Urinary bladder (tissue), 4 donors: ENCODE measurements around the gene SLC6A19. TPM values are rescaled to one million over a fixed set of nuclear protein-coding genes. Genes with fewer than 3 reads are reported as not detected.

Experiments used
- DNase-seq: peaks from one replicate; pipeline ENCODE4 v3.0.0-alpha.2; 2015; ENCODE audit errors: extremely low spot score
- H3K27ac ChIP-seq: one replicate; pipeline ENCODE4 v1.5.1; 2013; ENCODE audit warnings: low read depth, mild to moderate bottlenecking, moderate library complexity
- H3K36me3 ChIP-seq: one replicate; pipeline ENCODE4 v1.6.1; 2013; ENCODE audit warnings: mild to moderate bottlenecking, moderate library complexity; ENCODE audit not compliant: insufficient read depth
- H3K4me1 ChIP-seq: one replicate; pipeline ENCODE4 v1.6.1; 2013; ENCODE audit warnings: mild to moderate bottlenecking, moderate library complexity; ENCODE audit not compliant: insufficient read depth
- H3K4me3 ChIP-seq: one replicate; pipeline ENCODE4 v1.5.1; 2013; ENCODE audit warnings: low read depth, low read length
- WGBS: extraction: QIAGEN DNeasy Blood & Tissue Kit; methylation state at CpG from one replicate; pipeline ENCODE4 v1.1.7; 2013; 5-methylcytosine and 5-hydroxymethylcytosine counted together
- polyA plus RNA-seq: library from polyadenylated mRNA; stranded (reverse); fragments of 200-250 nt; gene quantifications from one replicate; pipeline ENCODE4 v1.2.3, GENCODE V29; 2013
- total RNA-seq: library from RNA; depleted of rRNA; stranded (reverse); fragments of >200 nt; gene quantifications from one replicate; pipeline ENCODE4 v1.2.3, GENCODE V29; 2014
- donor health status: healthy with polysubstance abuse.
- donor health status: healthy.

SLC6A19 gene
- total and polyA plus RNA-seq, 2 donors = not detected

DNA sequence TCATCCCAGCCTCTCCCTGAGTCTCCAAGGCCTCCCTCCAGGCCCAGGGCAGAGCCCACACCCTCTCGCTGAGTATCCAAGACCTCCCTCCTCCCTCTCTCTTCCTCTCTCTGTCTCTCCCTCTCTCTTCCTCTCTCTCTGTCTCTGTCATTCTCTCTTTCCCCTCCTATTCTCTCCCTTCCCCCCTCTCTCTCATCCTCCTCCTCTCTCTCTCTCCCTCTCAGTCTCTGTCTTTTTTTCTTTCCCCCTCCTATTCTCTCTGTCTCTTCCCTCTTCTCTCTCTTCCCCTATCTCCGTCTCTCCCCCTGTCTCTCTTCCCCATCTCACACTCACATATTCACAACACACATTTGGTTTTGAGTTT lies 8.1 kb downstream of the SLC6A19 start:
- WGBS = 66% methylated on average over 2 of the region's 2 CpGs
- no peaks in the 10 kb centered on the region for H3K4me1 ChIP-seq
- H3K36me3 ChIP-seq = no peaks in the 10 kb centered on the region
- no peak for DNase-seq
- H3K27ac ChIP-seq = no peak overlapping the region
- no peak overlapping the region for H3K4me3 ChIP-seq

DNA sequence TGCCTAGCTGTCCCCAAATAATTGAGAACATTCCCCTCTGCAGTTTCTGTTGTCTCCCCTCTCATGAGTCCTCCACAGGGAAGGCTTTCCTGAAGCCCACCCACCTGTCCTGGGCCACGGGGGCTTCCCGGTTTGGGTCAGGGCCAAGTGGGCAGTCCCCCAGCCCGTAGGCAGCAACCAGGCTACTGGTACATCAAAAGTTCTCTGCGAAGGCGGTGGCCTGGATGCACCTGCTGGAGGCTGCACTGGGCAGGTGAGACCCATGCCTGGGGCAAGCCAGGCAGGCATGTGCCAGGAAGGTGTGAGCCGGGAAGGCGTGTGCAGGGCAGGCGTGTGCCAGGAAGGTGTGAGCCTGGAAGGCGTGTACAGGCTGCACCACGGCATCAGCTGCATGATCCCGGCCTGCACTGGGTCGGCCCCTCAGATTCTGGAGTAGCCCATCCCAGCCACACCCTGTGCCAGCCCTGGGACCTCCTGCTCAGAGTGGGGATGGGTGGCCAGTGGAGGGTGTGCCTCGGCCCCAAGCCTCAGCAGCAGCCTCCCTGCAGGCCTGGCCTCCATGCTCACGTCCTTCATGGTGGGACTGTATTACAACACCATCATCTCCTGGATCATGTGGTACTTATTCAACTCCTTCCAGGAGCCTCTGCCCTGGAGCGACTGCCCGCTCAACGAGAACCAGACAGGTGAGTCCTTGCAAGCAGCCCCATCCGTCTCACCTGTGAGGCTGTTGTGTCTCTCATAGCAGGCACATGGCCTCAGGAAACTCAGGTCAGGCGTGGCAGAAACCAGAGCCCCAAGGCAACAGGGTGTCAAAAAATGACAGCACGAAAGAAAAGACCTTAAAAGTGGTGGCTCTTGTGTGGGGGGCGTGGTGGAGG lies 8.7 kb downstream of the SLC6A19 start:
- no peaks in the 10 kb centered on the region for H3K4me1 ChIP-seq
- no peak for DNase-seq
- H3K27ac ChIP-seq = no peak overlapping the region
- H3K4me3 ChIP-seq = no peak overlapping the region
- 82% methylated on average over 21 of the region's 21 CpGs for WGBS
- no peaks in the 10 kb centered on the region for H3K36me3 ChIP-seq

DNA sequence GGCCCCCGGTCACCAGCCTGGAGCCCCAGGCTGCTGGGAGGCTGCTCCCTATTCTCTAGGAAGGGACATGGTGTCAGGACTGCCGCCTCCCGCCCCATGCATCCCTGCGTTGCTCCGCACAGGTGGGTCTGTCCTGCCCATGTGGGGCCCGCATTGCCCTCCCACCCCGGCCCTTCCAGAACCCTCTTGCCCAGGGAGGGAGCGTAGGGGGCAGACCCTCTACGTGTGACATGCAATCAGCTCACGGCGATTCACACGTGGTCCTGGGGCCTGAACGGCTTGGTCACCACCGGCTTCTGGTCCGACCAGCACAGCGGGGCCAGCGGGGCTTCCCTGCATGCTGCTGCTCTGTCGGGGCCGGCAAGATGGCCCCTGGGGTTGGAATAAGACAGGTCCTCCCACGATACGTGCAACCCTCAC lies 9.4 kb downstream of the SLC6A19 start:
- no peak overlapping the region for H3K4me3 ChIP-seq
- H3K36me3 ChIP-seq = no peaks in the 10 kb centered on the region
- no peak for DNase-seq
- no peaks in the 10 kb centered on the region for H3K4me1 ChIP-seq
- whole genome bisulfite sequencing = 81% methylated on average over 21 of the region's 21 CpGs
- no peak overlapping the region for H3K27ac ChIP-seq

DNA sequence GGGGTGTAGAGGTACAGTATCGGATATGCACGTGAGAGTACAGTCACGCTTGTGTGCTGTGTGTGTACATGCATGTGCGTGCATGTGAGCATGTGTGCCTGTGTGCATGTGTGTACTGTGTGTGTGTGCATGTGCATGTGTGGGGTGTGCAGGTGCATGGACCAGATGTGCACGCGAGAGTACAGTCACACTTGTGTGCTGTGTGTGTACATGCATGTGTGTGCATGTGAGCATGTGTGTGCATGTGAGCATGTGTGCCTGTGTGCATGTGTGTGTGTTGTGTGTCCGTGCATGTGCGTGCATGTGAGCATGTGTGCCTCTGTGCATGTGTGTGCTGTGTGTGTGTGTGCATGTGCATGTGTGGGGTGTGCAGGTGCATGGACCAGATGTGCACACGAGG lies 10.3 kb downstream of the SLC6A19 start:
- H3K27ac ChIP-seq = no peak overlapping the region

DNA sequence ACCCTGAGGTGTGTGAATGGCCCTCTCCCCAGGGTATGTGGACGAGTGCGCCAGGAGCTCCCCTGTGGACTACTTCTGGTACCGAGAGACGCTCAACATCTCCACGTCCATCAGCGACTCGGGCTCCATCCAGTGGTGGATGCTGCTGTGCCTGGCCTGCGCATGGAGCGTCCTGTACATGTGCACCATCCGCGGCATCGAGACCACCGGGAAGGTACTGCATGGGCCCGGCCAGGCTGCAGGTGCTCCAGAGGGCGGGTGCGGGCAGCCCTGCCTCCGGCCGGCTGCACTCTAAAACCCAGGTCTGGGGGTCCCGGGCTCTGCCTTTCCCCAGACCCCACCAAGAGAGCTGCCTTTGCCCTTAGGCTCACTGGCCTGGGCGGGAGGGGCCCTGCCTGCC lies 10.9 kb downstream of the SLC6A19 start:
- no peak overlapping the region for H3K27ac ChIP-seq
- H3K4me1 ChIP-seq = no peaks in the 10 kb centered on the region
- no peak overlapping the region for H3K4me3 ChIP-seq
- no peaks in the 10 kb centered on the region for H3K36me3 ChIP-seq
- 91% methylated on average over 20 of the region's 20 CpGs for whole genome bisulfite sequencing
- DNase-seq = no peak

More for the DNA sequence above, 10.3 kb downstream of the SLC6A19 start:
- no peaks in the 10 kb centered on the region for H3K4me1 ChIP-seq
- no peak for DNase-seq
- H3K36me3 ChIP-seq = no peaks in the 10 kb centered on the region
- no peak overlapping the region for H3K4me3 ChIP-seq
- WGBS = 94% methylated on average over 9 of the region's 9 CpGs

DNA sequence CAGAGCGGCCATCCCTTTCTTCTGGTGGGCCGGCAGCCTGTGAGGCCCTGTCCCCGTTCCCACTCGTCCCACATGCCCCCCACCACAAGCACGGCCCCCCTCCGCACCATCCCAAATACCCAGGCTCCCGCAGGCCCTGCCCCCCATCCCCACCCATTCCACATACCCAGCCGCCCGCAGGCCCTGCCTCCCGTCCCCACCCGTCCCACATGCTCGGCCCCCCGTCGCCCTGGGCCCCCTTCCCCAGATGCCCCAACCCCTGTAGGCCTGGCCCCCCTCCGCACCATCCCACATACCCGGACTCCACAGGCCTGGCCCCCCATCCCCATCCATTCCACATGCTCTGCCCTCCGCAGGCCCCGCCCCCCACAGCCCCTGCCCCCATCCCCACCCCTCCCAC lies 11.5 kb downstream of the SLC6A19 start:
- Histone ChIP-seq H3K4me3 (no peak overlapping the region), H3K4me1 (no peaks in the 10 kb centered on the region), H3K36me3 (no peaks in the 10 kb centered on the region), H3K27ac (no peak overlapping the region)
- WGBS = 87% methylated on average over 18 of the region's 18 CpGs
- DNase-seq = no peak

DNA sequence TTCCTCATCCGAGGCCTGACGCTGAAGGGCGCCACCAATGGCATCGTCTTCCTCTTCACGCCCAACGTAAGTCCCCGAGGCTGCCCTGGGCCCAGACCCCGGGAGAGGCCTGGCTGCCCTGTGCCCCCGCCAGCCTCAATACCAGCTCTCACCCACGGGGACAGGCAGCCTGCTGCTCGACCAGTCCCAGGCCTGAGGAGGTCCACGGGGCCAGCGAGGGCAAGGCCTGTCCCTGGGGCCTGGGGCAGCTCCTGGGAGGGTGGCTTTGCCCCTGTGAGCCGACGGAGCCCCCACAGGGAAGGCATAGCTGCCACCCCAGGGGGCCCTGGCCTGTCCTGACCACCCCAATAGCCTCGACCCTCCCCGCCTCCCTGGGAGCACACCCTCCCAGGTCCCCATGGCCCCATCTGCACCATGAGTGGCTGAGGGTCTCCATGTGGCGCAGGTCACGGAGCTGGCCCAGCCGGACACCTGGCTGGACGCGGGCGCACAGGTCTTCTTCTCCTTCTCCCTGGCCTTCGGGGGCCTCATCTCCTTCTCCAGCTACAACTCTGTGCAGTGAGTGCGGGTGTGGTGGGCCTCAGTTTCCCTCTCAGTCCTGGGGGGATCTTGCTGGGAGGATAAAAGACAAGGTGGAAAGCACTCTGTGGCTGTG lies 12.2 kb downstream of the SLC6A19 start:
- H3K4me1 ChIP-seq = no peaks in the 10 kb centered on the region
- 89% methylated on average over 25 of the region's 25 CpGs for WGBS
- no peak overlapping the region for H3K27ac ChIP-seq
- H3K36me3 ChIP-seq = no peaks in the 10 kb centered on the region
- DNase-seq = no peak
- no peak overlapping the region for H3K4me3 ChIP-seq

DNA sequence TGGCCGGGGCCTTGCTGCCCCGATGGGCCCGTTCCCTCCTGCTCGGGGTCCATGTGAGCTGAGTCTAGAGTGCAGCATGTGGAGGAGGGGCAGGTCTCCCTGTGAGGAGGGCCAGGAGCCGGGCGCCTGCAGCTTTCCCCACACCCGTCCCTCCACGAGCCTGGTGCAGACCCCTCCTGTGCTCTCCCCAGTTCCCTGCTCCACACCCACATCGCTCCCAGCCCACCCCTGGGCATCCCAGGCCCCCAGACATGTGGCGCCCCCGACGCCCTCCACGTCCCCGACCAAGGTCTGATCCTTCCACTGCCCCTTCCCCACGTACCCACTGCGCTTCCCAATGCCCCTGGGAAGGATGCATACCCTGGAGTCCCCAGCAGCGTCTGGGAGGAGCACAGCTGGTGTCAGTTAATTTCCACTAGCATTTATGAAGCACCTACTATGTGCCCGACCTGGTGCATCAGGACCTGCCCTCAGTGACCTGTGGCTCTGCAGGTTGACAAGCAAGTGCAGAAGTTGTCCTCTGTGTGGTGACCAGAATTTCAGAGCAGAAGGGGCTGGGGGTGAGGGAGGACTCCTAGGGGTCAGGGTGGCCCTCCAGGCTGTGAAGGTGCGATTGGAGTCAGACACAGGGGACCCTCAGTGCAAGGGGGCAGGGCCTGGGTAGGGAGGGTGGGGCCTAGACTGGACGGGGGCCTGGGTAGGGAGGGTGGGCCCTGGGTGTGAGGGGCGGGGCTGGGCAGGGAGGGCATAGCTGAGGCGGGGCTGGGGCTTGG lies 13.0 kb downstream of the SLC6A19 start:
- no peak for DNase-seq
- Histone ChIP-seq H3K4me3 (no peak overlapping the region), H3K27ac (no peak overlapping the region), H3K4me1 (no peaks in the 10 kb centered on the region), H3K36me3 (no peaks in the 10 kb centered on the region)
- 76% methylated on average over 22 of the region's 22 CpGs for WGBS

DNA sequence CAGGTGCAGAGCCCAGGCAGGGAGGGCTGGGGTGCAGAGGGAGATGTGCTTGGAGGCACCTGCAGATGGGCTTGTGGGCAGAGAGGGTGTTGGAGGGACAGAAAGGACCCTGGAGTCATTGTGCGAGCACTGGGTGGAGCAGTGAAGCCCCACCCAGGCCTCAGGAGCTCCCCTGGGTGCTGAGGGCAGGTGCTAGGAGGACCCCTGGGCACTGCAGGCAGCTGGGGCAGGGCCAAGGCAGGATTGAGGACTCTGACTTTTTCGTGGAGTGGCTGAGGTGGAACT lies 13.5 kb downstream of the SLC6A19 start:
- Histone ChIP-seq H3K4me3 (no peak overlapping the region), H3K36me3 (no peaks in the 10 kb centered on the region), H3K4me1 (no peaks in the 10 kb centered on the region), H3K27ac (no peak overlapping the region)
- no peak for DNase-seq
- 79% methylated on average over 2 of the region's 2 CpGs for WGBS

DNA sequence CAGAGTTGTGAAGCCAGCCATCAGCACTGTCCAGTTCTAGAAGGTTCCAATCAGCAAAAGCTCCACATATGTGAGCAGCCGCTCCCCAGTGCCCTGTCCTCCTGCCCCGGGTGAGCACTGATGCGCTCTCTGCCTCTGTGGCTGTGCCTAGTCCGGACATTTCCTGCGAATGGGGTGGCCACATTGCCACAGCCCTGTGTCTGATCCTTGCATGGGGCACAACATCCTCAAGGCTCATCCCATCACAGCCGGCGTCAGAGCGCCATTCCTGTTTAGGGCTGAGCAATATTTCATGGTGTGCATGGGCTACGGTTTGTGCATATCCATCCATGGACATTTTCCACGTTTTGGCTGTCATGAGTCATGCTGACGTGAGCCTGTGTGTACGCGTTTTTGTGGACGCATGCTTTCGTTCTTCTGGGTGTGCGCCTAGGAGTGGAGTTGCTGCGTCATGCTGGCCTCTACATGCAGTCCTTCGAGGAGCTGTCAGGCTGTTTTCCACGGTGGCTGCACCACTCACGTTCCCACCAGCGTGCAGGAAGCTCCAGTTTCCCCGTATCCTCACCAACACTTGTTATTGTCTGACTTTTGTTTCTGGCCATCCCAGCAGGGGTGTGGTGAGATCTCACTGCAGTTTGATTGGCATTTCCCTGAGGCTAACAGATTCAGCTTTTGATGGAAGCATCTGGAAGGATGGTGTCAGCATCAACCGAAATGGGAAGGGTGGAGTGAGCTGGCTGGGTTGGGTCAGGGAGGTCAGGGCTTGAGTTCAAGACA lies 14.1 kb downstream of the SLC6A19 start:
- Histone ChIP-seq H3K4me1 (no peaks in the 10 kb centered on the region), H3K4me3 (no peak overlapping the region), H3K27ac (no peak overlapping the region), H3K36me3 (no peaks in the 10 kb centered on the region)
- no peak for DNase-seq
- WGBS = 93% methylated on average over 23 of the region's 23 CpGs

DNA sequence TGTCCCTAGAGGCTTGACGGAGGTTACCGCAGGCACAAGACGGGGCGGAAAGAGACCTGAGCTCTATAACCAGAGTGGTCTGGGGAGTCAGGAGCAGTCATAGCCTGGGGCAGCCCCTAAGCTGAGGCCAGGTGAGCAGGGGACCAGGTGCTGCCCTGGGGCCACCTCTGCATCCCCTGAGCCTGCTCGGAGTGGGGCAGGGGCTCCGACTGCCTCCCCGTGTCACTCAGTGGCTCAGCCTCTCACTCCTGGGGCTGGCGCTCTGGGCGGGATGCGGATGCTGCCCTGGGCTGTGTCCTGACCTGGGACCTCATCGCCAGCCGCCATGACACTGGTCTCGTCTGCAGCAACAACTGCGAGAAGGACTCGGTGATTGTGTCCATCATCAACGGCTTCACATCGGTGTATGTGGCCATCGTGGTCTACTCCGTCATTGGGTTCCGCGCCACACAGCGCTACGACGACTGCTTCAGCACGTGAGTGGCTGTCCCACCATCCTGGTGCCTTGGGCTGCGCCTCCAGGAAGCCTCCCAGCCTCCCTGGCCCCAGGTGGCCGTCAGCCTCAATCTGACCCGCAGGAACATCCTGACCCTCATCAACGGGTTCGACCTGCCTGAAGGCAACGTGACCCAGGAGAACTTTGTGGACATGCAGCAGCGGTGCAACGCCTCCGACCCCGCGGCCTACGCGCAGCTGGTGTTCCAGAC lies 15.0 kb downstream of the SLC6A19 start:
- DNase-seq = no peak
- no peak overlapping the region for H3K27ac ChIP-seq
- WGBS = 93% methylated on average over 38 of the region's 38 CpGs

DNA sequence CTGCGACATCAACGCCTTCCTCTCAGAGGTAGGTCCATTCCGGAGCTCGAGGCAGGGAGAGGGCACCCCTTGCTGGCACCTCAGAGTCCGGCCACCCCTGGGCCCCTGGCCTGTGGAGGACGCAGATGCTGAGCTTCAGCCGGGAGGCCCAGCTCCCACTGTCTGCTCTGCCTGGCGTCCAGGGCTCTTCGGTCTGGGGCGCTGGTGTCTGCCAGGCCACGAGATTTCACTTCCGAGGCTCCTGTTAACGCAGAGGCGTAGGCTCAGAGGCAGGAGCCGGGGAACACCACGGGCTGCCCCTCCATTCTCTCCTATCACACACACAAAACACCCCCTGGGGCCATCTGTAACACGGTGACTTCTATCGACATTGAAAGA lies 15.5 kb downstream of the SLC6A19 start:
- Histone ChIP-seq H3K4me3 (no peak overlapping the region), H3K36me3 (no peaks in the 10 kb centered on the region), H3K27ac (no peak overlapping the region), H3K4me1 (no peaks in the 10 kb centered on the region)
- no peak for DNase-seq
- WGBS = 81% methylated on average over 18 of the region's 18 CpGs

More for the DNA sequence above, 15.0 kb downstream of the SLC6A19 start:
- Histone ChIP-seq H3K4me1 (no peaks in the 10 kb centered on the region), H3K36me3 (no peaks in the 10 kb centered on the region), H3K4me3 (no peak overlapping the region)
